ENCODE measurements around the gene FBXL14. TPM values are rescaled to one million over a fixed set of nuclear protein-coding genes. Genes with fewer than 3 reads are reported as not detected.
"Not testable (repeated sequence)": the region's sequence is repeated elsewhere in the genome, so short reads cannot be mapped to it uniquely, and the experiment has no call there.

Gene FBXL14
- polyA plus RNA-seq, 1 experiment, result 3.2 TPM

DNA sequence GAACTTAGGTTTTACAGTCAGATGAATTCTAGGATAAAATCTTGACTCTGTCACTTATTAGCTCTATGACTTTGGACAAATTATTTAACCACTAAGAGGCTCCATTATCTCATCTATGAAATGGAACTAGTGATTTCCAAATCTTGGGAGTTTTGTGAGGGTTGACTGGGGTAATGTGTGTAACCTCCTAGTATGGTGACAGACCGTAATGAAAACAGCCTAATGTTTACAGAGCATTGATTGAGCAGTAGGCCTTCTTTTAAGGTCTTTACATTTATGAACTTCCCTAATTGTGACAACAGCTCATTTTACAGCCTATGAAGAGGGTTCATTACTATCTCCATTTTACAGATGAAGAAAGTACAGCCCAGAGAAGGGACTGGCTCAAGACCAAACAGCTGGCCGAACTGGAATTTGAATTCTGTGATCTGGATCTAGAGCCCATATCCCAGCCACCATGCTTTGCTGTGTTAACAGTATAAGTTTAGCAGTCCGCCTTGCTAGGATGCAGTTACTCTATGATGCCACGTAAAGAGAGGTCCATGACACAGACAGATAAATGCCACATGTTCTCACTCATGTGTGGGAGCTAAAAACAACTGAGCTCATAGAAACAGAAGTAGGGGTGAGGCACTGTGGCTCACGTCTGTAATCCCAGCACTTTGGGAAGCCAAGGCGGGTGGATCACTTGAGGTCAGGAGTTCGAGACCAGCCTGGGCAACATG, 9.1 kb upstream of the FBXL14 start:
- Histone ChIP-seq H3K9me3 (ENCODE audit: control insufficient read depth, insufficient read depth, low read length) (no peaks in the 10 kb centered on the region), H3K27me3 (ENCODE audit: control insufficient read depth, insufficient read depth, low read length) (no peaks in the 10 kb centered on the region), H3K4me3 (ENCODE audit: low read depth, low read length) (no peak overlapping the region), H3K27ac (ENCODE audit: low read depth, low read length) (no peak overlapping the region)
- no peak for DNase-seq (ENCODE audit: low read depth, low spot score)
- ChIA-PET CTCF (interaction anchor here (0.7 to 1.4 kb wide), 5 partner anchors 13 to 485 kb away, joined by 3 to 10 read pairs (median 3); no protein-coding TSS in a partner anchor), POLR2A (no interaction called here)
- TF ChIP-seq, protein P1, sequence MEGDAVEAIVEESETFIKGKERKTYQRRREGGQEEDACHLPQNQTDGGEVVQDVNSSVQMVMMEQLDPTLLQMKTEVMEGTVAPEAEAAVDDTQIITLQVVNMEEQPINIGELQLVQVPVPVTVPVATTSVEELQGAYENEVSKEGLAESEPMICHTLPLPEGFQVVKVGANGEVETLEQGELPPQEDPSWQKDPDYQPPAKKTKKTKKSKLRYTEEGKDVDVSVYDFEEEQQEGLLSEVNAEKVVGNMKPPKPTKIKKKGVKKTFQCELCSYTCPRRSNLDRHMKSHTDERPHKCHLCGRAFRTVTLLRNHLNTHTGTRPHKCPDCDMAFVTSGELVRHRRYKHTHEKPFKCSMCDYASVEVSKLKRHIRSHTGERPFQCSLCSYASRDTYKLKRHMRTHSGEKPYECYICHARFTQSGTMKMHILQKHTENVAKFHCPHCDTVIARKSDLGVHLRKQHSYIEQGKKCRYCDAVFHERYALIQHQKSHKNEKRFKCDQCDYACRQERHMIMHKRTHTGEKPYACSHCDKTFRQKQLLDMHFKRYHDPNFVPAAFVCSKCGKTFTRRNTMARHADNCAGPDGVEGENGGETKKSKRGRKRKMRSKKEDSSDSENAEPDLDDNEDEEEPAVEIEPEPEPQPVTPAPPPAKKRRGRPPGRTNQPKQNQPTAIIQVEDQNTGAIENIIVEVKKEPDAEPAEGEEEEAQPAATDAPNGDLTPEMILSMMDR (IDR thresholded peaks at IDR 0.05; ENCODE audit: low read depth, low read length), result no peak

DNA sequence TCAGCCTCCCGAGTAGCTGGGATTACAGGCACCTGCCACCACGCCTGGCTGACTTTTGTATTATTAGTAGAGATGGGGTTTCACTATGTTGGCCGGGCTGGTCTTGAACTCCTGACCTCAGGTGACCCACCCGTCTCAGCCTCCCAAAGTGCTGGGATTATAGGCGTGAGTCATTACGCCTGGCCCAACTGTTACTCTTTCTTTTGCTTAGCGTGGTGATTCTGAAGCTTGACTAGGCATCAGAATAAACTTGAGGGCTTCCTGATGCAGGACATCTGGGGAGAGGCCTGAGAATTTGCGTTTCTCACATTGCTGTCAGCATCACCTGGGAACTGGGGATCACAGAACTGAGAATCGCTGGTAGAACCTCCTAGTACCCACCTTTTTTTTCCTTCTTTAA, 8.3 kb upstream of the FBXL14 start:
- H3K4me3 ChIP-seq (ENCODE audit: low read depth, low read length); H3K27ac ChIP-seq (ENCODE audit: low read depth, low read length); POLR2A ChIA-PET; H3K27me3 ChIP-seq (ENCODE audit: control insufficient read depth, insufficient read depth, low read length); DNase-seq (ENCODE audit: low read depth, low spot score); H3K9me3 ChIP-seq (ENCODE audit: control insufficient read depth, insufficient read depth, low read length): not testable (repeated sequence)
- CTCF ChIA-PET, result interaction anchor here (1.1 to 1.4 kb wide), 3 partner anchors 14 to 485 kb away, joined by 3 to 10 read pairs (median 3); no protein-coding TSS in a partner anchor

DNA sequence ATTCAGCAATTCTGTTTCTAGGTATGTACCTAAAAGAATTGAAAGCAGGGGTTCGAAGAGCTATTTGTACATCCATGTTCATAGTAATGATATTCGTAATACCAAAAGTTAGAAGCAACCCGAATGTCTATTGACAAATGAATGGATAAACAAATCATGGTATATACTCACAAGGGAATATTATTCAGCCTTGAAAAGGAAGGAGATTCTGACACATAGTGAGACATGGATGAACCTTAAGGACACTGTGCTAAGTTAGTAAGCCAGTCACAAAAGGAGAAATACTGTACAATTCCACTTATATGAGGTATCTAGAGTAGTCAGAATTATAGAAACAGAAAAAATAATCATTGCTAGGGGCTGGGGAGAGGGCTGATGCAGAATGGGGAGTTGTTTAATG, 4.4 kb upstream of the FBXL14 start:
- H3K9me3 ChIP-seq (ENCODE audit: control insufficient read depth, insufficient read depth, low read length), result no peaks in the 10 kb centered on the region
- H3K27me3 ChIP-seq (ENCODE audit: control insufficient read depth, insufficient read depth, low read length), result no peaks in the 10 kb centered on the region
- H3K4me3 ChIP-seq (ENCODE audit: low read depth, low read length), result no peak overlapping the region
- no peak overlapping the region for H3K27ac ChIP-seq (ENCODE audit: low read depth, low read length)
- ChIA-PET POLR2A (no interaction called here), CTCF (interaction anchor here (0.6 to 1.1 kb wide), 2 partner anchors 17 to 481 kb away, joined by 4 to 5 read pairs; no protein-coding TSS in a partner anchor)
- TF ChIP-seq, protein P1 (IDR thresholded peaks at IDR 0.05; ENCODE audit: low read depth, low read length), result no peak
- DNase-seq (ENCODE audit: low read depth, low spot score), result no peak

DNA sequence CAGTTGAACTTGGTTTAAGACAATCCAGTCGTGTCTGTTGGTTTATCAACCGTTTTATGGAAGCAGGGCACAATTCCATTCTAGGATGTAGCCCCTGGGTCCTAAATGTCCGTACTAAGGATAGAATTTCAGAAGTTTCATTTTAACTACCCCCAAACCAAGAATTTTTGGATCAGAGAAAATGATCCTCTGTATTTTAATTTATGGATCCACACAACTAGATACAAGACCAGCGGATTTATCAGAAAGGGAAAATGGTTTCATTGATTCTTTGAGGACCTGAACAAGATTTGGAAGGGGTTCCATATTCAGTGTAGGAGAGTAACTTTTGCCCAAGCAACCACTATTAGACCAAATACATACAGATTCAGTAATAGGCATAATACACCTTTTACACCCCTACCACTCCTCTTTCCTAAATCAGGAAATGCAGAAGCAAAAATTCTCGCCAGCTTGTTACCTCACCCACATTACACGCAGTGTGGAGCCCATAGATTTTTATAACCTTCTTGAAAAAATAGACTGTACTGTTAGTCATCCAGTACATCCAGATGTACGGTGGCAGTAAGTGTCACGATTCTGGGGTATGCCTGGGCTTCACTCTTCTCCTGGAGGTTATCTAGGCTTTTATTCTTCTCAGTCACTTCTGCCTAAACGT, 1.4 kb upstream of the FBXL14 start:
- TF ChIP-seq, protein P1 (IDR thresholded peaks at IDR 0.05; ENCODE audit: low read depth, low read length), result no peak
- no peaks in the 10 kb centered on the region for H3K27me3 ChIP-seq (ENCODE audit: control insufficient read depth, insufficient read depth, low read length)
- POLR2A ChIA-PET, result no interaction called here
- CTCF ChIA-PET, result interaction anchor here (0.8 kb wide), 1 partner anchor 478 kb away, joined by 3 read pairs; no protein-coding TSS in a partner anchor
- H3K9me3 ChIP-seq (ENCODE audit: control insufficient read depth, insufficient read depth, low read length), result no peaks in the 10 kb centered on the region
- no peak overlapping the region for H3K4me3 ChIP-seq (ENCODE audit: low read depth, low read length)
- no peak for DNase-seq (ENCODE audit: low read depth, low spot score)
- H3K27ac ChIP-seq (ENCODE audit: low read depth, low read length), result no peak overlapping the region

DNA sequence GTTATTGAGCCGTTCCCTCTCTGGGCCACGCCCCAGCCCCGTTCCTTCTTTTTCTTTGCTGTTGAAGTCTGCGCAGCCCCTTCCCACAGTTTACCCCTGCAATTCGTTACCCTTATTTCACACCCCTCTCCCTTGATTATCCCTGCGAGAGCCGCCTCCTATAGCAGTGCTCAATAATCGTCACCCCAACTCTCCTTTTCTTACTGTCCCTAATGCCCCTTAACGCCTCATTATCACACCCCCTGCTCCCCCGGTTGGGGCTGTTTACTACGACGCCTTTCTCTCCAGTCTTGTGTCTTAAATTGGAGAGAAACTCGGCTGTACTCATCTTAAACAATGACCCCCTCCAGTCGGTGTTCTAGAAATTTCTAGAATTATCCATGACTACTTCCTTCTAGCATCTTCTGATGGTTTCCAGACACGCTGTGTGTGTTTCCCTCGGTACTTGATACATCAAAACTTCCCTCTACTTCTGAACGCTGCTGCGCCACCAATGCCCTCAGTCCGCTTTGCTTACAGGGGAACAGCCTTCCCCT, 713 bp upstream of the FBXL14 start:
- peak overlapping the region; percentile 74 for H3K4me3 ChIP-seq (ENCODE audit: low read depth, low read length)
- no peak for DNase-seq (ENCODE audit: low read depth, low spot score)
- ChIA-PET CTCF (interaction anchor here (0.8 kb wide), 1 partner anchor 477 kb away, joined by 3 read pairs; no protein-coding TSS in a partner anchor), POLR2A (interaction anchor here (0.7 kb wide), 1 partner anchor 844 kb away, joined by 3 read pairs; no protein-coding TSS in a partner anchor)
- TF ChIP-seq, protein P1 (IDR thresholded peaks at IDR 0.05; ENCODE audit: low read depth, low read length), result no peak
- no peaks in the 10 kb centered on the region for H3K27me3 ChIP-seq (ENCODE audit: control insufficient read depth, insufficient read depth, low read length)
- peak overlapping the region; percentile 79 for H3K27ac ChIP-seq (ENCODE audit: low read depth, low read length)
- no peaks in the 10 kb centered on the region for H3K9me3 ChIP-seq (ENCODE audit: control insufficient read depth, insufficient read depth, low read length)

Data from AG04450 (cell line).